Spinal cord (tissue), 10 donors: ENCODE measurements around the gene EEFSEC. TPM values are rescaled to one million over a fixed set of nuclear protein-coding genes. Genes with fewer than 3 reads are reported as not detected.

ENCODE experiments used
- DNase-seq, 6 donors: peaks; one replicate each; pipeline versions ENCODE4 v3.0.0 to v3.0.0-alpha.2; 2013 to 2015; ENCODE audit warnings: low spot score in 6 of 6, low read depth in 4 of 6
- H3K27ac ChIP-seq: one replicate; pipeline ENCODE4 v1.5.1; 2013; ENCODE audit warnings: low read depth, low read length, control low read depth
- H3K27me3 ChIP-seq: one replicate; pipeline ENCODE4 v1.6.1; 2013; ENCODE audit warnings: low read length; ENCODE audit not compliant: control insufficient read depth, insufficient read depth
- H3K36me3 ChIP-seq: one replicate; pipeline ENCODE4 v1.6.1; 2013; ENCODE audit warnings: low read length; ENCODE audit not compliant: control insufficient read depth, insufficient read depth
- H3K4me1 ChIP-seq: one replicate; pipeline ENCODE4 v1.6.1; 2013; ENCODE audit warnings: low read length; ENCODE audit not compliant: control insufficient read depth, insufficient read depth
- H3K4me3 ChIP-seq: one replicate; pipeline ENCODE4 v1.5.1; 2013; ENCODE audit warnings: low read depth, low read length, control low read depth
- H3K9me3 ChIP-seq: one replicate; pipeline ENCODE4 v1.6.1; 2013; ENCODE audit warnings: low read length; ENCODE audit not compliant: control insufficient read depth, insufficient read depth
- WGBS: methylation state at CpG from one replicate; pipeline ENCODE4 v1.1.5; 2013; ENCODE audit warnings: missing lambda C conversion rate; ENCODE audit not compliant: insufficient coverage; 5-methylcytosine and 5-hydroxymethylcytosine counted together
- polyA plus RNA-seq, 2 donors: library from polyadenylated mRNA; unstranded; fragments of 120-200 nt; gene quantifications; one replicate each; pipeline ENCODE4 v1.2.1, GENCODE V29; 2013; ENCODE audit not compliant: insufficient read length in 2 of 2
- total RNA-seq, 2 donors: library from RNA; depleted of rRNA in 1 of 2; stranded (reverse); fragments of 120-200 nt in 1 of 2; fragments of >200 nt in 1 of 2; gene quantifications; one replicate each; pipeline versions ENCODE4 v1.2.3 to v1.2.4, GENCODE V29; 2013 to 2014
- donor health status: healthy.

Gene EEFSEC
- total and polyA plus RNA-seq, 4 donors, result 6.4 to 29.1 (median 18.3) TPM

DNA sequence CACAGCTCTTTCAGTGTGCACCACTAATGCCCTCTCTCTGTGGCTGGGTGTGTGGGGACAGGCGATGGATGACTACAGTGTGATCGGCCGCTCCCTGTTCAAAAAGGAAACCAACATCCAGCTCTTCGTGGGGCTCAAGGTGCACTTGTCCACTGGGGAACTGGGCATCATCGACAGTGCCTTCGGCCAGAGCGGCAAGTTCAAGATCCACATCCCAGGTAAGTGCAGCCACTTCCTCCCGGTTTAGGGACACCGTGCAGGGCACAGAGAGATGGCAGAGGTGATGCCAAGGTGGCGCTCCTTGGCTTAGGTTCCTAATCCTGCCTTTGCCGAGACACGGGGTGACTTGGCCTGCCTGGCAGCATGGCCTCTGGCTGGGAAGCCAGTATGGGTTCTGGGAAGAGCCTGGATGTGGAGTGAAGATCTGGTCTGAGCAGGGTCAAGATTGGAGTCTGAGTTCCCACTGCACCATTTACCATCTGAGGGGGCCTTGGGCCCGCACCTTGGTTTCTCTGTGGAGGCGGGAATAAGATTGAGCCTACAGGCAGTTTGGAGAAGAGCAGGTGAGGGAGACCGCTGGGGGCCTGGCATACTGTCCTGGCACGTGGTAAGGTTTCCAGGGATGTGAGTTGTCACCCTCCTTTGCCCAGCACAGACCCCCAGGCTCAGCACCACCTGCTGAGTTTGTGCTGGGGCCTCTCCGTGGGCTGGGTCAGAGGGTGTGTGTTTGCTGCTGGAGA is 205.0 kb downstream of the EEFSEC start:
- Histone ChIP-seq H3K9me3 (no peaks in the 10 kb centered on the region), H3K4me1 (peaks cover 25% of the 10 kb centered on the region), H3K36me3 (peaks cover 36% of the 10 kb centered on the region), H3K27ac (no peak overlapping the region), H3K4me3 (no peak overlapping the region), H3K27me3 (no peaks in the 10 kb centered on the region)
- WGBS, result 98% methylated on average over 14 of the region's 17 CpGs
- DNase-seq, result no peak

DNA sequence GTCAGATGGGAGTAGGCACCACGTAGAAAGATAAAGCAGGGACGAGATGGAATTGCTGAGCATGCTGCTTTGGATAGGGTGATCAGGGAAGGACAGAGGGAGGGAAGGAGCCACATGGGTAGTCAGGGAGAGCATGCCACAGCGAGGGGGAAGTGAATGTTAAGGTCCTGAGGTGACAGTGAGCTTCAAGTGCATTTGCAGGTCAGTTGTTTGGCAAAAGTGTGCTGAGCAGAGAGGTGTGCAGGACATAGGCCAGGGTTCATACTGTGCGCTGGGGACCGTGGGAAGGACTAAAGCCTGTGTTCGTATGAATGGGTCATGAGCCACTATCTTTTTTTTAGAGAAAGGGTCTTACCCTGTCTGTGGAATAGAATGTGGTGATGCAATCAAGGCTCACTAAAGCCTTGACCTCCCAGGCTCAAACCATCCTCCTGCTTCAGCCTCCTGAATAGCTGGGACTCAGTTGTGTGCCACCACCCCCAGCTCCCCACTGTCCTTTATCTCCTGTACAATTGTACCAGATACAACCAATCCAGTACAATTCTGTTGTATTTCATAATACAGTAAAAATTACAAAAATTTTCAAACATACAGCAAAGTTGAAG is 205.9 kb downstream of the EEFSEC start:
- DNase-seq, result no peak
- peaks cover 19% of the 10 kb centered on the region for H3K4me1 ChIP-seq
- H3K27me3 ChIP-seq, result no peaks in the 10 kb centered on the region
- 85% methylated on average over 6 of the region's 6 CpGs for WGBS
- no peaks in the 10 kb centered on the region for H3K9me3 ChIP-seq
- H3K36me3 ChIP-seq, result peaks cover 35% of the 10 kb centered on the region
- H3K4me3 ChIP-seq, result no peak overlapping the region
- no peak overlapping the region for H3K27ac ChIP-seq

DNA sequence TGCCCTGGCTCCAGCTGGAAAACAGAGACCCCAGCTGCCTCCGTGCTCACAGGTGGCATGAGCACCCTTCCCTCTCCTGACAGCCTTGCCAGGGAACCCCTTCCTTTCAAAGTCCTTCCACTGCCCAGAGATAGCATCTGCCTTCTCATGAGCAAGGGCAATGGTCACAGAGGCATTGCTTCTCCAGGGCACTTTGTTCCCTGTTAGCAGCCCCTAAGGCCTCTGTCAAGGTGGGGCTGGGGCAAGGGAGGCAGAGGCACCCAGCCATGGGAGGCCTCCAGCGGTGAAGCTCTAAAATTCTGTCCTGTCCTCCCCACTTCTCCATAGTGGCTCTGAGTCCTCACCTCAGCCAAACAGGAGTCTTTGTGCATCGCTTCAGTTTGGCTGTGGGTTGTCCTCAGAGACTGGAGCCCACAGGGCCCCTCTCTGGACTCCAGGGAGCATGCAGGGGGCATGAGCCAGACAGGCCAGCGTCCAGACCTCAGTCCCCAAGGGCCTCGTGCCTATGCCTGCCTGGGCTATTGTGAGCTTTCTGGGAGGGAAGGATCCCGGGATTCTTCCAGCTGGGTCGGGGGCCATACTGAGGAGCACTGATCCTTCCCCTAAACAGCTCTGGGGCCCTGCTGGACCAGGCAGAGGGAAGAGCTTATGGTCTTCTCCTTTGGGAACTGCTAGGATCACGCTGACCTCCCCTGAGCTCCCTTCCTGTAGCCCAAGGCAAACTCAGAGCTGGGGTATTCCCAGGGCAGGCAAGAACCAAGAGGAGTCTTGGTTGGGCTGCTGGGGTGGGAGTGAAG is 206.8 kb downstream of the EEFSEC start:
- DNase-seq, result no peak
- H3K9me3 ChIP-seq, result no peaks in the 10 kb centered on the region
- no peak overlapping the region for H3K27ac ChIP-seq
- peaks cover 41% of the 10 kb centered on the region for H3K36me3 ChIP-seq
- peaks cover 10% of the 10 kb centered on the region for H3K4me1 ChIP-seq
- no peak overlapping the region for H3K4me3 ChIP-seq
- no peaks in the 10 kb centered on the region for H3K27me3 ChIP-seq
- WGBS, result 80% methylated on average over 7 of the region's 8 CpGs

DNA sequence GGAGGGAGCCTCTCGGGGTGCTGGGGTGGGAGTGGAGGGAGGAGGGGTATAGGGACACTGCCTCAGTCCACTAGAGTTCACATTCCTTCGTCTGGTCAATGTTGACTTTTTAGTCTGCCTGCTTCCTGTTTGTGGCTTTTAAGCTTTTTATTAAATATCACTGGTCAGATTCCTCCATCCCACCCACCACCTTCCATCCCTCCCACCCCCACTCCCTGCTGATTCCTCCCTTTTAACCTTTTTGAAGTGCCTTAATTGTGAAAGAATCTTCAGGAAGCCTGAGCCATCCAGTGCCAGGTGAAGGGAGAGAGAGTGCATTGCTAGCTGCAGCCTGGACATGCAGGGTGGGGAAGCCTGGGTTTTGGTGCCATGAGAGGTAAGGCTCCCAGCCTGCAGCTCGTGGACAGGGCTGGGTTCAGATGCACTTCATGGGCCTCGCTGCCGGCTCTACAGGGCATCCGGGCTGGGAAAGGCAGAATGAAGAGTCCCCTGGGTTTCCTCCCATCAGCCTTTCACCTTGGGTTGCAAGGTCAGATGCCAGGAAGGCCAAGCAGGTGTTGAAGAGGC is 207.5 kb downstream of the EEFSEC start:
- Histone ChIP-seq H3K27me3 (no peaks in the 10 kb centered on the region), H3K9me3 (no peaks in the 10 kb centered on the region), H3K36me3 (peaks cover 42% of the 10 kb centered on the region), H3K27ac (no peak overlapping the region), H3K4me3 (no peak overlapping the region), H3K4me1 (peaks cover 8% of the 10 kb centered on the region)
- no peak for DNase-seq
- 88% methylated on average over 4 of the region's 6 CpGs for WGBS

DNA sequence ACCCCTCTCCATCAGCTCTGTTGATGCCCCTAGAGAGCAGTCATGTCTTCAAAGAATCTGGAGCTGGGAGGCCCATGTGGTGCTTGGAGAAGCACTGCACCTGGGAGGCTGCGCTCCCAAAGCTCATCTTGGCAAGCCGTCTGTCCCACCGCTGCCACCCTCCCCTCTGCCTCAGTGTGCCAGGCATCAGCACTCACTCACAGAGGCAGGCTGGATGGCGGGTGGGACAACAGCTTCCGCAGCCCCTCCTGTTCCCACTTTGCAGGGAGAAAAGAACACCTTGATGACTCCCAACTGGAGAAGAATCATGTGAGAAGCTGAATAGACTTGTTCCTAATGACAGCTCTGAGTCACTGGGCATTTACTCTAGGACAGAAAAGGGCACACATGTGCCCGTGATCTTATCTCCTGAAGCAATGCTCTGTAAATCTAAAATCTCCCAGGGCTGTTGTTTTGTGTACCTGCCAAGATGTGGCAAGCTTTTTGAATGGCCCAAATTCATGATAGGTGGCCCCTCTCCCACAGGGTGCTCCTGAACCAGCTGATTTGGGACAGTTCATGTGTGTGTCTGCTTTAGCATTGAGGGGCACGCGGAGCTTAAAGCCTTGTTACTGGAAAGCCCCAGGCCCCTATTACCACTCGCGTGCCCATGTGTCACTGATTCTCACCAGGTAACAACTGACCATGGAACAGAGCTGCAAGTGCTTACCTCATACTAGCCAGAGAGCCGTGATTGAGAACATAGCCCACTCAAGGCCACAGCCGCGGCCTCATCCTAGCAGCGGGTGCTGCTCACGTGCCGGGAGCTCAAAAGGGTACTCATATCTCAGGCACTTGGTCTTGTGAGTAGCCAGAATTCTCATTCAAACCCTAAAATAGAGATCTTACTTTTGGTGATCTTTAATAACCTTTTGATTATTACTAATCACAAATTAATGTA is 209.0 kb downstream of the EEFSEC start:
- Histone ChIP-seq H3K27me3 (no peaks in the 10 kb centered on the region), H3K27ac (no peak overlapping the region), H3K4me3 (no peak overlapping the region), H3K9me3 (no peaks in the 10 kb centered on the region), H3K36me3 (peaks cover 38% of the 10 kb centered on the region), H3K4me1 (peaks cover 8% of the 10 kb centered on the region)
- WGBS, result 91% methylated on average over 14 of the region's 16 CpGs
- DNase-seq, result no peak

DNA sequence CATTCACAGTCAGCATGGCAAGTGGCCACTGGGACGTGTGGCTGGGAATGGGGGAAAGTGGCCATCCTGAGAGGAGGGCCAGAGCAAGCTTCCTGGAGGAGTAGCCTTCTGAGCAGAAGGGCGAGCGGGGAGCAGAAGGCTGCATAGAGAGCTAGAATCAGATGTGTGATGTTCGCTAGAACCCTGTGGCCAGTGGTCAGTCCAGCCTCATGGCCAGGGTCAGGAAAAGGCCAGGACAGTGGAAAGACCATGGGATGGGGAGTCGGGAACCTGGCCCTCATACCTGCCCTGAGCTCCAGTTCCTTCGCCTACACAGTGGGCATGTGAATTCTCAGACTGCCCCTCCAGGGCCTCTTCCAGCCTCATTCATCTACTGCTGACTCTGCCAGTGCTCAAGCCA is 211.0 kb downstream of the EEFSEC start:
- Histone ChIP-seq H3K27me3 (no peaks in the 10 kb centered on the region), H3K36me3 (peaks cover 24% of the 10 kb centered on the region), H3K9me3 (no peaks in the 10 kb centered on the region), H3K27ac (no peak overlapping the region), H3K4me1 (peaks cover 9% of the 10 kb centered on the region), H3K4me3 (no peak overlapping the region)
- no peak for DNase-seq
- WGBS, result 93% methylated on average over 6 of the region's 6 CpGs

DNA sequence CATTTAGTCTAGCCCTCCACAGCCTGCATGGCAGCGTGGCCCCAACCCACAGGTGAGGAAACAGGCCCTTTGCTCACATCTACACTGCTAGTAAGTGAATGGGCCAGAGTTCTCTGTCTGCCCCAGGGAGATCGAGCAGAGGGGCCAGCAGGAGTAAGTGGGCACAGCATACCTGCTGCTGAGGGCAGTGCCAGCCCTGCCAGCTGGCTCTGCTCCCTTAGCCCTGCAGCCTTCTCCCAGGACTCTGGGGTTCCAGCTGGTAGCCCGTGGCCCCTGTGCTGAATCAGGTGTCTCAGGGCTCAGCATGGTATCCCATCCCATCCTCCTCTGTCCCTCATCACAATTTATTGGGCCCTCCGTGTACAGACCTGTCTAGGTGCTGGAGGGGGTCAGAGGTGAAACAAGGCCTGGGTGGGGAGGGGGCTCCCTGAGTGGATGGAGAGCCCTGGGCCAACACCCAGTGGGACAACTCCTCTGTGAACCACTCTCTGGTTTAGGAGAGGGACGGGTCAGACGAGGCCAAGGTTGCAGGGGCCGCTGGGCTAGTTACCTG is 211.6 kb downstream of the EEFSEC start:
- H3K9me3 ChIP-seq, result no peaks in the 10 kb centered on the region
- 96% methylated on average over 5 of the region's 7 CpGs for WGBS
- no peak overlapping the region for H3K4me3 ChIP-seq
- no peak for DNase-seq
- H3K27me3 ChIP-seq, result no peaks in the 10 kb centered on the region
- peaks cover 24% of the 10 kb centered on the region for H3K36me3 ChIP-seq
- H3K4me1 ChIP-seq, result peaks cover 9% of the 10 kb centered on the region
- H3K27ac ChIP-seq, result no peak overlapping the region

DNA sequence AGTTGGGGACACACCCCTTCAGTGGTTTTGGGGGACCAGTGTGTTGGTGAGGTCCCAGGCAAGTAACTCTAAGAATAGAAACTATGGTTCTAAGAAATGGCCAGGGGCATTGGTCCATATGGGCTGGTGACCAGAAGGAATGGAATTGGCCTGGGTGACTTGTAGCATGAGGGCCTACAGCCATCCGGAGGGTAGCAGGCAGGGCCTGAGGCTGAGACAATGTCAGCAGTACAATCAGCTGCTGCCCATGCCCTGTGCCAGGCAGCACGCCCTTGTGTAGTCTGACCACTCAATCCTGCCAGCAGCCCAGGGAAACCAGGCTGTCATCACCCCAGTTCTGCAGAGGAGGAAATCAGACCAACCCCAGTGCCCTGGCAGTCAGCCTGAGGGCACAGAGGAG is 212.9 kb downstream of the EEFSEC start:
- WGBS, result 84% methylated on average over 2 of the region's 2 CpGs
- Histone ChIP-seq H3K4me3 (no peak overlapping the region), H3K9me3 (no peaks in the 10 kb centered on the region), H3K4me1 (peaks cover 13% of the 10 kb centered on the region), H3K36me3 (peaks cover 21% of the 10 kb centered on the region), H3K27me3 (no peaks in the 10 kb centered on the region), H3K27ac (no peak overlapping the region)
- DNase-seq, result no peak
